ENCODE results near the gene CYBC1. TPM values are rescaled to one million over a fixed set of nuclear protein-coding genes. Genes with fewer than 3 reads are reported as not detected.

The CYBC1 gene
- total and polyA plus RNA-seq, 9 of the 15 experiments (the other 6 are each of a cell fraction or from before 2014, with no cell fraction given): 1.3 to 71.8 (median 49.9) TPM

- TF ChIP-seq CHD7 (IDR thresholded peaks at IDR 0.05; ENCODE audit: low read depth, low read length) (no peak), SP1 (CRISPR knock-in tag; IDR thresholded peaks at IDR 0.05) (no peak), SMAD2 (IDR thresholded peaks at IDR 0.05; ENCODE audit: low read depth, low read length) (no peak), GTF3C2 (IDR thresholded peaks at IDR 0.05; ENCODE audit: borderline replicate concordance, extremely low read depth, insufficient read length) (no peak), L3MBTL2 (IDR thresholded peaks at IDR 0.05) (no peak), THRA (IDR thresholded peaks at IDR 0.05) (no peak), SP2 (IDR thresholded peaks at IDR 0.05; ENCODE audit: extremely low read depth, low read depth, low read length, poor library complexity, severe bottlenecking) (no peak), TFE3 (CRISPR knock-in tag; IDR thresholded peaks at IDR 0.05) (no peak), CGGBP1 (CRISPR knock-in tag; IDR thresholded peaks at IDR 0.05) (no peak), RBM39 (optimal IDR thresholded peaks at IDR 0.05; ENCODE audit: low read depth, low read length) (no peak)
These were observed 19.5 kb upstream of the CYBC1 start (continued) for GRCh38 chr17:82470065-82470464.

Measured in K562 (cell line).